MM.1S (cell line): Measurements from ENCODE around the gene CD84.

Experiments used
- CTCF ChIP-seq: fragments of 300-600 bp; sonication (generic); IDR thresholded peaks from 2 replicates; pipeline ENCODE4 v1.5.1; 2016; ENCODE audit warnings: antibody characterized with exemption, low read length, mixed read lengths
- EZH2 ChIP-seq: fragments of 300-600 bp; sonication (generic); optimal IDR thresholded peaks from 2 replicates; pipeline ENCODE3; 2017; ENCODE audit warnings: low read depth, mild to moderate bottlenecking, antibody characterized with exemption, low read length, mixed read lengths

DNA sequence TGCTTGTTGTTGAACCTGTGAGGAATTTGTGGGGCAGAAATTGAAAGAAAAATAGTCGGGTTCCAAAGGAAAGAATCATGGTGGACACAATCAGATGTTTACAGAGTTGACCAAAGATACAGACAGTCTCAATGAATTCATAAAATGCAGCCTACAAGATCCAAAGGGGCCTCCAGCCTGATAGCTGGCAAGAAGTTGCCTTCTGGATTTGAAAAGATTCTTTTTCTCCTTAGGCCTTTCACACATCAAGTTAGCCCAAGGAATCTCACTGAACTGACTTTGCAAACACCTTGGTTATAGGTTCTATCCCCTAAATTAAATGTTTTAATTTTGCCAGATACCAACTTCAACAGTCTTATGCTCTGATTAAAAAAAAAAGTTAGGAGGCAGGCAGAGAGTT, 46.0 kb upstream of the CD84 start:
- TF ChIP-seq CTCF (no peak), EZH2 (no peak)
